Right ventricle myocardium superior (tissue), 1 donor: Measurements from ENCODE around the gene MLLT3. TPM values are rescaled to one million over a fixed set of nuclear protein-coding genes. Genes with fewer than 3 reads are reported as not detected.

Source experiments
- microRNA-seq: library from miRNA; unstranded; fragments of <30 nt; microRNA quantifications from one replicate; pipeline ENCODE4 v1.2.0, GENCODE V29; 2020
- total RNA-seq: library from RNA; stranded (reverse); fragmentation: NEBNext Ultra II Directional; extraction: Animal tissue kit (Norgen Biotek cat#: 25700); gene quantifications from one replicate; pipeline ENCODE4 v1.2.1, GENCODE V29; 2021
- donor health status: DM: no; HTN: yes; CAD: no; lungs with severe emphysema.

MLLT3 gene
- total RNA-seq, 1 donor from 2014 or later, result 11.4 TPM

Small RNA genes lying within 50 kb of the gene (microRNA-seq; reads per million reads assigned to microRNA genes)
- gene MIR4473 (0.97 reads per million), gene MIR4474 (not detected)

Other genes with a start within 250 kb of the MLLT3 start
- 28.7 TPM for gene FOCAD, start 61.8 kb upstream of the MLLT3 start, total RNA-seq